ENCODE results near the gene IL18BP. TPM values are rescaled to one million over a fixed set of nuclear protein-coding genes. Genes with fewer than 3 reads are reported as not detected.
A peak's percentile ranks its signal among the peaks of the same experiment; 100 is the strongest.

The IL18BP gene
- total RNA-seq, 3 donors from 2014 or later = 7.6 to 14.5 (median 13.7) TPM

- Histone ChIP-seq H3K4me1 (ENCODE audit: low read depth) (no peaks in the 10 kb centered on the region), H3K4me3 (no peak overlapping the region), H3K9me3 (no peaks in the 10 kb centered on the region), H3K36me3 (ENCODE audit: low read depth) (peaks cover 47% of the 10 kb centered on the region)
- DNase-seq (no peak), ATAC-seq (peak; percentile 4)
- TF ChIP-seq, protein P1, sequence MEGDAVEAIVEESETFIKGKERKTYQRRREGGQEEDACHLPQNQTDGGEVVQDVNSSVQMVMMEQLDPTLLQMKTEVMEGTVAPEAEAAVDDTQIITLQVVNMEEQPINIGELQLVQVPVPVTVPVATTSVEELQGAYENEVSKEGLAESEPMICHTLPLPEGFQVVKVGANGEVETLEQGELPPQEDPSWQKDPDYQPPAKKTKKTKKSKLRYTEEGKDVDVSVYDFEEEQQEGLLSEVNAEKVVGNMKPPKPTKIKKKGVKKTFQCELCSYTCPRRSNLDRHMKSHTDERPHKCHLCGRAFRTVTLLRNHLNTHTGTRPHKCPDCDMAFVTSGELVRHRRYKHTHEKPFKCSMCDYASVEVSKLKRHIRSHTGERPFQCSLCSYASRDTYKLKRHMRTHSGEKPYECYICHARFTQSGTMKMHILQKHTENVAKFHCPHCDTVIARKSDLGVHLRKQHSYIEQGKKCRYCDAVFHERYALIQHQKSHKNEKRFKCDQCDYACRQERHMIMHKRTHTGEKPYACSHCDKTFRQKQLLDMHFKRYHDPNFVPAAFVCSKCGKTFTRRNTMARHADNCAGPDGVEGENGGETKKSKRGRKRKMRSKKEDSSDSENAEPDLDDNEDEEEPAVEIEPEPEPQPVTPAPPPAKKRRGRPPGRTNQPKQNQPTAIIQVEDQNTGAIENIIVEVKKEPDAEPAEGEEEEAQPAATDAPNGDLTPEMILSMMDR (IDR thresholded peaks at IDR 0.05) = no peak
- intact Hi-C loops (cut with DNase I, micrococcal nuclease) = no loop called here
Measured at GRCh38 chr11:72013765-72014711, 15.3 kb downstream of the IL18BP start.

DNA sequence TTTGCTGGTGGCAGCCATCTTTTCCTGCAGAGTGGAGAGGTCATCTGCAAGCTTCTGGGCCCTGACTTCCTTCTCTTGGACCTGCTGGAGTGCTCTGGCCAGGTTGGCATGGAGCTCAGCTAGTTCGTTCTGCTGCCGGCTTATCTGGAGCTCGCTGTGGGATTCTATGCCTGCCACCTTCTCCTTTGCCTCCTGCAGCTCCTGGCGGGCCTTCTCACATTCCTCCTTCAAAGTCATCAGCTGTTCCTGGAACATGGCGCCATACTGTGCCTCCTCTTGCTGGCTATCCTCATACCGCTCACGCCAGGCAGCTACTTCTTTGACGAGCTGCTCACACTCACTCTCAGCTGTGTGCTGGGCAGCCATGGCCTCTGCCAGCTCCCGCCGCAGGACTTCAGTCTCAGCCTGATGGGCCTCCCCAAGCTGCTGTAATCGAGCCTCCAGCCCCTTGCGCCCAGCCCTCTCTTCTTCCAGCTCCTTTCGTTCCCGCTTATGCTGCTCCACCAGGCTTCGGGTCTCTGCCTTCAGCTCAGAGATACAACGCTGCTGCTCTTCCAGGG is 16.1 kb downstream of the IL18BP start:
- DNase-seq (no peak), ATAC-seq (no peak)
- Histone ChIP-seq H3K4me1 (ENCODE audit: low read depth) (no peaks in the 10 kb centered on the region), H3K9me3 (no peaks in the 10 kb centered on the region), H3K36me3 (ENCODE audit: low read depth) (peaks cover 54% of the 10 kb centered on the region), H3K4me3 (no peak overlapping the region)
- TF ChIP-seq, protein P1 (IDR thresholded peaks at IDR 0.05) = no peak
- intact Hi-C loops (cut with DNase I, micrococcal nuclease) = no loop called here

DNA sequence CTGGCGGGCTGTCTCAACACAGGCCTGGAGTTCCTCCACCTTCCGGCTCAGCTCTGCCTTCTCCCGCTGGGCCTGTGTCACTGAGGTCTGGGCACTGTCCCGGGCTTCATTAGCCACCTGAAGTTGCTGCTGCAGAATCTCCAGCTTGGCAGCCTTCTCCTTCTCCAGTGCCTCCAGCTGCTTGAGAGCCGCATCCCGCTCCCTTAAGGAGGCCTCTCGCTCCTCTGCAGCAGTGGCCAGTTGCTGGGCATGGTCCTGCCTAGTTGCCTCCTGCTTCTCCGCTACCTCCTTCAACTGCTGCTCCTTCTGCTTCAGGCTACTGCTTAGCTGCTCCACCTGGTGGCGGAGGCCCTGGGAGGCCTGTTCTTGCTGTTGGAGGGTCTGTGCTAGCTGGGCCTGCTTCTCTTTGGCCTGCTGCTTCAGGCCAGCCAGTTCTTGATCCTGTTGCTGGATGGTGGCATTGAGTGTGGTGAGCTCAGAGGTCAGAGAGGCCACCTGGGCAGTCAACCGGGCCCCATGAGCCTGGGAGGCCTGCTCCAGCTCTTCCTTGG is 16.9 kb downstream of the IL18BP start:
- no peaks in the 10 kb centered on the region for H3K9me3 ChIP-seq
- no peak overlapping the region for H3K4me3 ChIP-seq
- intact Hi-C loops (cut with DNase I, micrococcal nuclease) = no loop called here
- TF ChIP-seq, protein P1 (IDR thresholded peaks at IDR 0.05) = no peak
- ATAC-seq (peak; percentile 6), DNase-seq (no peak)
- no peaks in the 10 kb centered on the region for H3K4me1 ChIP-seq (ENCODE audit: low read depth)
- H3K36me3 ChIP-seq (ENCODE audit: low read depth) = peaks cover 59% of the 10 kb centered on the region

GRCh38 chr11:72018171-72018570 is 19.5 kb downstream of the IL18BP start:
- TF ChIP-seq, protein P1 (IDR thresholded peaks at IDR 0.05) = no peak
- intact Hi-C loops (cut with DNase I, micrococcal nuclease) = no loop called here
- ATAC-seq (no peak), DNase-seq (no peak)
- Histone ChIP-seq H3K4me1 (ENCODE audit: low read depth) (no peaks in the 10 kb centered on the region), H3K36me3 (ENCODE audit: low read depth) (peaks cover 63% of the 10 kb centered on the region), H3K9me3 (no peaks in the 10 kb centered on the region), H3K4me3 (no peak overlapping the region)

- H3K9me3 ChIP-seq = no peaks in the 10 kb centered on the region
- intact Hi-C loops (cut with DNase I, micrococcal nuclease) = loop anchor here in 1 of 2 donors (5.0 kb wide), 1 partner anchor 69 kb away; no protein-coding TSS in a partner anchor
- DNase-seq (no peak), ATAC-seq (no peak)
- TF ChIP-seq, protein P1 (IDR thresholded peaks at IDR 0.05) = no peak
- peaks cover 8% of the 10 kb centered on the region for H3K4me1 ChIP-seq (ENCODE audit: low read depth)
- H3K36me3 ChIP-seq (ENCODE audit: low read depth) = peaks cover 40% of the 10 kb centered on the region
- no peak overlapping the region for H3K4me3 ChIP-seq
Measured at GRCh38 chr11:72023335-72023734, 24.6 kb downstream of the IL18BP start.
